OCI-M2 (cell line): ENCODE data around the gene CBX4.

Experiments used
- DNase-seq: peaks from one replicate; lab custom pipeline; 2025; ENCODE audit not compliant: unreplicated experiment; lab: John Stamatoyannopoulos, UW

CBX4 gene

GRCh38 chr17:79802039-79802735 is 37.1 kb downstream of the CBX4 start:
- DNase-seq = no peak

- DNase-seq = no peak
These were observed 37.8 kb downstream of the CBX4 start for GRCh38 chr17:79801156-79802038.

GRCh38 chr17:79800325-79801155 is 38.7 kb downstream of the CBX4 start:
- no peak for DNase-seq

- DNase-seq = no peak
These were observed 39.5 kb downstream of the CBX4 start for GRCh38 chr17:79799538-79800324.

GRCh38 chr17:79799174-79799537 is 40.1 kb downstream of the CBX4 start:
- DNase-seq = no peak

GRCh38 chr17:79798299-79799173 is 40.7 kb downstream of the CBX4 start:
- DNase-seq = no peak

GRCh38 chr17:79797492-79798298 is 41.5 kb downstream of the CBX4 start:
- no peak for DNase-seq

- DNase-seq = peak; percentile 81
These were observed 42.3 kb downstream of the CBX4 start, which contains the start of gene CBX8 for GRCh38 chr17:79796763-79797491. TSS of gene CBX8 (minus strand) at chr17:79797077. CDS start at chr17:79796998, 79 bp downstream.

- no peak for DNase-seq
These were observed 42.8 kb downstream of the CBX4 start for GRCh38 chr17:79796444-79796762.

- DNase-seq = no peak
These were observed 43.3 kb downstream of the CBX4 start for GRCh38 chr17:79795795-79796443.

- DNase-seq = no peak
These were observed 44.4 kb downstream of the CBX4 start for GRCh38 chr17:79794659-79795511.

- no peak for DNase-seq
These were observed 45.3 kb downstream of the CBX4 start for GRCh38 chr17:79793924-79794304.

- no peak for DNase-seq
These were observed 46.0 kb downstream of the CBX4 start for GRCh38 chr17:79792984-79793923.

- no peak for DNase-seq
These were observed 46.8 kb downstream of the CBX4 start for GRCh38 chr17:79792341-79792871.

GRCh38 chr17:79791735-79792161 is 47.5 kb downstream of the CBX4 start:
- DNase-seq = no peak
